Testis (tissue), 3 donors: ENCODE data around the gene SLC16A2. TPM values are rescaled to one million over a fixed set of nuclear protein-coding genes. Genes with fewer than 3 reads are reported as not detected.

Experiments used
- DNase-seq: peaks from one replicate; pipeline ENCODE4 v3.0.0-alpha.2; 2019
- H3K27ac ChIP-seq, 2 donors: fragments of 200-600 bp; sonication (generic); one replicate each; pipeline ENCODE4 v1.5.1; 2019
- H3K27me3 ChIP-seq: fragments of 200-600 bp; sonication (generic); one replicate; pipeline ENCODE4 v1.5.1; 2019
- H3K36me3 ChIP-seq: fragments of 200-600 bp; sonication (generic); one replicate; pipeline ENCODE4 v1.5.1; 2017; ENCODE audit warnings: low read depth; ENCODE audit errors: missing control alignments
- H3K4me1 ChIP-seq: fragments of 200-600 bp; sonication (generic); one replicate; pipeline ENCODE4 v1.5.1; 2019
- H3K4me3 ChIP-seq, 2 donors: fragments of 200-600 bp; sonication (generic); one replicate each; pipeline ENCODE4 v1.5.1; 2017 to 2019
- H3K9me3 ChIP-seq: fragments of 200-600 bp; sonication (generic); one replicate; pipeline ENCODE4 v1.5.1; 2017
- POLR2A ChIP-seq: fragments of 450-650 bp; IDR thresholded peaks from one replicate; pipeline ENCODE4 v1.6.1; 2017; ENCODE audit warnings: antibody characterized with exemption, mild to moderate bottlenecking, moderate library complexity
- WGBS, 2 donors: methylation state at CpG; one replicate each; pipeline ENCODE4 v1.1.5; 2018; 5-methylcytosine and 5-hydroxymethylcytosine counted together
- intact Hi-C: fragments of 100-400 bp; cut with DNase I; formaldehyde crosslinking; loops from one replicate; pipeline ENCODE4 v1.15.1; 2023; ENCODE audit warnings: low total_unique reads
- polyA plus RNA-seq: library from polyadenylated mRNA; stranded (reverse); fragments of 350-450 nt; fragmentation: Illumina TruSeq; extraction: RNeasy Lipid Tissue Mini Kit (QIAGEN cat#74804); gene quantifications from one replicate; pipeline ENCODE4 v1.2.3, GENCODE V29; 2014; ENCODE audit warnings: low read depth, low replicate concordance; ENCODE audit not compliant: insufficient read depth
- total RNA-seq, 2 donors: library from RNA; depleted of rRNA; stranded (reverse); fragments of >200 nt; gene quantifications; one replicate each; pipeline ENCODE4 v1.2.3, GENCODE V29; 2016
- TF ChIP-seq, protein P1 (sequence below), 3 experiments: fragments of 450-650 bp in 2 of 3; fragments of 200-600 bp in 1 of 3; sonication (generic) in 1 of 3; IDR thresholded peaks; one replicate each; pipeline ENCODE4 v1.5.1; 2016 to 2019; ENCODE audit warnings: antibody characterized with exemption in 3 of 3, mild to moderate bottlenecking in 2 of 3, moderate library complexity in 1 of 3

SLC16A2 gene
- total and polyA plus RNA-seq, 3 donors from 2014 or later, result 2.6 to 6.7 (median 3.2) TPM

DNA sequence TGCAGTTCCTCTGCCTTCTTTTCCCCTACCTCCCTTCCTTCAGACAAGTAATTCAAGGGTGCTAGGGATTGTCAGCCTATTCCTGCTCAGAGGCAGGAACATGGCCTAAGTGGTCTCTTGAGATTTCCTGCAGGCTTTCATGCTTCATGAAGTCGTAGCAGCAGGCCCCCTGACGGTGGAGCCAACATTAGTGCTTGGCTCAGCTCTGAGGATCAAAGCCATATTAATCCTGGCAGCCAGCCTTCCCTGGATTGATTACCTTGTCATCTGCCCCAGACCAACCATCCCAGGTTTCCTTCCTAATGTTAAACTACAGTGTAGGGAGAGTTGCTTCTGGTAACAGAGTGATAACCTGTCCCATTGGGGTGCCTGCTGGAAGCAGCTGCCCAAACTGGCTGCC, 84.1 kb downstream of the SLC16A2 start:
- no peaks in the 10 kb centered on the region for H3K4me1 ChIP-seq
- no peak for TF ChIP-seq POLR2A
- TF ChIP-seq, protein P1, sequence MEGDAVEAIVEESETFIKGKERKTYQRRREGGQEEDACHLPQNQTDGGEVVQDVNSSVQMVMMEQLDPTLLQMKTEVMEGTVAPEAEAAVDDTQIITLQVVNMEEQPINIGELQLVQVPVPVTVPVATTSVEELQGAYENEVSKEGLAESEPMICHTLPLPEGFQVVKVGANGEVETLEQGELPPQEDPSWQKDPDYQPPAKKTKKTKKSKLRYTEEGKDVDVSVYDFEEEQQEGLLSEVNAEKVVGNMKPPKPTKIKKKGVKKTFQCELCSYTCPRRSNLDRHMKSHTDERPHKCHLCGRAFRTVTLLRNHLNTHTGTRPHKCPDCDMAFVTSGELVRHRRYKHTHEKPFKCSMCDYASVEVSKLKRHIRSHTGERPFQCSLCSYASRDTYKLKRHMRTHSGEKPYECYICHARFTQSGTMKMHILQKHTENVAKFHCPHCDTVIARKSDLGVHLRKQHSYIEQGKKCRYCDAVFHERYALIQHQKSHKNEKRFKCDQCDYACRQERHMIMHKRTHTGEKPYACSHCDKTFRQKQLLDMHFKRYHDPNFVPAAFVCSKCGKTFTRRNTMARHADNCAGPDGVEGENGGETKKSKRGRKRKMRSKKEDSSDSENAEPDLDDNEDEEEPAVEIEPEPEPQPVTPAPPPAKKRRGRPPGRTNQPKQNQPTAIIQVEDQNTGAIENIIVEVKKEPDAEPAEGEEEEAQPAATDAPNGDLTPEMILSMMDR (IDR thresholded peaks at IDR 0.05), result no peak

DNA sequence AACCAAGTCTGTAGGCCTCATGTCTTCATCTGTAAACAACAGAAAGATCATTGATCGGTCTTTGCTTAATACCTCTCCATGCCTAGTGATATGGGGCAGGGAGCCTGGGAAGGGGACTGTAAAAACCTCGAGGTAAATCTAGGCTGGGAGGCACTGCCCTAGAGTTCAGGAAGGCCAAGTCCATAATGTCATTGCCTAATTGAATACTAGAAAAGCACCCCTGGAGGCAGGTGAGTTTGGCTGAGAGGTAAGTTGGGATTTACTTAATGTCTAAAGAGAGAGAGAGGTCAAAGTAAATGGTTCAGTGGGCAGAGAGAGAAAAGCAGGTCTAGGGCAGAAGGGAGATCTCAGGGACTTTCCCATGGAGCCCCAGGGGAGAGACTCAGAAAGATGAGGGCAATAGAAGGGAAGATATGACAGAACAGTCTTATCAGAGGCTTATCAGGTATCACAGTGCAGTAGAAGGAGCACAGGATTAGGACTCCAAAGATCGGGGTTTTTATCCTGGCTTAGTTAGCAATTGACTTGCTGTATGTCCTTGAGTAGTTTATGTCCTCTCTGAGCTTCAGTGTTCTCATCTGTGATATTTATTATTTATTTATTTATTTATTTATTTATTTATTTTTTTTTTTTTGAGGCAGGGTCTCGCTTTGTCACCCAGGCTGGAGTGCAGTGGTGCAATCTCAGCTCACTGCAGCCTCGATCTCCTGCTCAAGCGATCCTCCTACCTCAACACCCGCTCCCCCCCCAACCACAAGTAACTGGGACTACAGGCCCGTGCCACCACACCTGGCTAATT, 85.2 kb downstream of the SLC16A2 start:
- Histone ChIP-seq H3K4me1 (no peaks in the 10 kb centered on the region), H3K4me3 (no peak overlapping the region), H3K27me3 (no peaks in the 10 kb centered on the region), H3K36me3 (no peaks in the 10 kb centered on the region), H3K27ac (no peak overlapping the region), H3K9me3 (no peaks in the 10 kb centered on the region)
- intact Hi-C loops, result no loop called here
- DNase-seq, result no peak
- TF ChIP-seq POLR2A, result no peak
- TF ChIP-seq, protein P1 (IDR thresholded peaks at IDR 0.05), result no peak
- WGBS, 2 donors, result 89 to 96% methylated on average over 7 to 8 of the region's 8 CpGs

More for the DNA sequence above, 84.1 kb downstream of the SLC16A2 start:
- no peaks in the 10 kb centered on the region for H3K9me3 ChIP-seq
- H3K27ac ChIP-seq, result no peak overlapping the region
- 28 to 46% methylated on average over 2 of the region's 2 CpGs for WGBS, 2 donors
- H3K27me3 ChIP-seq, result no peaks in the 10 kb centered on the region
- no peak for DNase-seq
- no peak overlapping the region for H3K4me3 ChIP-seq
- H3K36me3 ChIP-seq, result no peaks in the 10 kb centered on the region
- intact Hi-C loops, result no loop called here

DNA sequence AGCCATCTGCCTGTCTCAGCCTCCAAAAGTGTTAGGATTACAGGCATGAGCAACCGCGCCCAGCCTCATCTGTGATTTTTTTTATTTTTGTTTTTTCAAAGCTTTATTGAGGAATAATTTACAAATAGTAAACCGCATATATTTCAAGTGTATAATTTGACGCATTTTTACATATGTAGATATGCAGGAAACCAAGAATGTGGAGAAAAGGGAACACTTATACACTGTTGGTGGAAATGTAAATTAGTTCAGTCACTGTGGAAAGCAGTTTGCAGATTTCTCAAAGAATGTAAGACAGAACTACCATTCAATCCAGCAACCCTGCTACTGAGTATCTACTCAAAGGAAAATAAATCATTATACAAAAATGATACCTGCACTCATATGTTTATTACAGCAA, 85.9 kb downstream of the SLC16A2 start:
- H3K9me3 ChIP-seq, result no peaks in the 10 kb centered on the region
- TF ChIP-seq, protein P1 (IDR thresholded peaks at IDR 0.05), result no peak
- TF ChIP-seq POLR2A, result no peak
- intact Hi-C loops, result no loop called here
- 95 to 97% methylated on average over 4 of the region's 4 CpGs for WGBS, 2 donors
- no peaks in the 10 kb centered on the region for H3K36me3 ChIP-seq
- H3K4me1 ChIP-seq, result no peaks in the 10 kb centered on the region
- no peak for DNase-seq
- no peaks in the 10 kb centered on the region for H3K27me3 ChIP-seq
- H3K4me3 ChIP-seq, result no peak overlapping the region
- no peak overlapping the region for H3K27ac ChIP-seq

DNA sequence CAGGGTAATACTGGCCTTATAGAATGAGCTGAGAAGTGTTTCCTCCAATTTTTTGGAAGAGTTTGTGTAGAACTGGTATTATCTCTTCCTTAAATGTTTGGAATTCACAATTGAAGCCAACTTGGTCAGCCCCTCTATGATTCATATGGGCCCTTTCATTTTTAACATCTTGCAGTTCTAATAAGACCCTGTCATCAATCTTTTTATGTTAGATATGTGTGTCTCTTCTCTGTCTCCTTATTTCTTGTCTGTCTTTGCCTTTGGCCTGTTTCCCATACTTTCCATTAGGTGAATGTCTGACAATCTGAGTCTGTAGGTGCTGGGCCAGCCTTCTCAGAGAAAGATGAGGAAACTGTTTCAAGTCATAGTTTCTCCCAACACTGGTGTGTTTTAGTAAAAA, 88.7 kb downstream of the SLC16A2 start:
- H3K4me1 ChIP-seq, result no peaks in the 10 kb centered on the region
- TF ChIP-seq, protein P1 (IDR thresholded peaks at IDR 0.05), result no peak
- no peak for TF ChIP-seq POLR2A
- intact Hi-C loops, result no loop called here
- no peak overlapping the region for H3K27ac ChIP-seq
- DNase-seq, result no peak
- H3K27me3 ChIP-seq, result no peaks in the 10 kb centered on the region
- H3K36me3 ChIP-seq, result no peaks in the 10 kb centered on the region
- no peaks in the 10 kb centered on the region for H3K9me3 ChIP-seq
- no peak overlapping the region for H3K4me3 ChIP-seq

DNA sequence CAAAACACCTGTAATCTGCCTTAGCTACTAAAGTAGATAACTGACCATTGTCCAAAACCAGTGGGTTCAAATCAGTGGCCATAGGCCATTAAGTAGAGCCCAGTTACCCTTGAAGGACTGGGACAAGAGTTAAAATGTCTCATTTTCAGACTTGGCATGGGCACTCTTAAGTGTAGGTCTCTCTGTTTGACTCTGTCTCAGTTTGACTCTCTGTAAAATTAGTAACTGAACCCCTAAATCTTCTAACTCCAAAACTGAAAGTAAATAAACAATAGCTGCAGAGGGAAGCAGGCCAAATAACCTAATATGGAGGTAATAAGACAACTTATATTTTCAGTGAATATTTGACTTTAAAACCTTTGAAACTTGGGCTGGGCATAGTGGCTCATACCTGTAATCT, 89.1 kb downstream of the SLC16A2 start:
- H3K27ac ChIP-seq, result no peak overlapping the region
- no peak for DNase-seq
- no peaks in the 10 kb centered on the region for H3K4me1 ChIP-seq
- H3K27me3 ChIP-seq, result no peaks in the 10 kb centered on the region
- H3K4me3 ChIP-seq, result no peak overlapping the region
- TF ChIP-seq, protein P1 (IDR thresholded peaks at IDR 0.05), result no peak
- TF ChIP-seq POLR2A, result no peak
- no peaks in the 10 kb centered on the region for H3K36me3 ChIP-seq
- intact Hi-C loops, result no loop called here
- no peaks in the 10 kb centered on the region for H3K9me3 ChIP-seq
